ENCODE results near the gene CLEC16A.

Gene CLEC16A

GRCh38 chr16:11053916-11054460 lies 109.6 kb downstream of the CLEC16A start:
- DNase-seq (ENCODE audit: insufficient read length, low spot score) (no peak), FAIRE-seq (no peak)

GRCh38 chr16:11056090-11056992 lies 112.0 kb downstream of the CLEC16A start:
- no peak for FAIRE-seq
- DNase-seq (ENCODE audit: insufficient read length, low spot score) = no peak

GRCh38 chr16:11056993-11057649 lies 112.8 kb downstream of the CLEC16A start:
- FAIRE-seq = no peak
- no peak for DNase-seq (ENCODE audit: insufficient read length, low spot score)

GRCh38 chr16:11057711-11058345 lies 113.5 kb downstream of the CLEC16A start:
- DNase-seq (ENCODE audit: insufficient read length, low spot score) (no peak), FAIRE-seq (no peak)

GRCh38 chr16:11058832-11059231 lies 114.5 kb downstream of the CLEC16A start:
- FAIRE-seq (no peak), DNase-seq (ENCODE audit: insufficient read length, low spot score) (no peak)

GRCh38 chr16:11059588-11059987 lies 115.2 kb downstream of the CLEC16A start:
- FAIRE-seq = no peak

GRCh38 chr16:11060364-11060763 lies 116.0 kb downstream of the CLEC16A start:
- no peak for FAIRE-seq
- DNase-seq (ENCODE audit: insufficient read length, low spot score) = no peak

More at GRCh38 chr16:11059588-11059987, 115.2 kb downstream of the CLEC16A start:
- DNase-seq (ENCODE audit: insufficient read length, low spot score) = no peak

- FAIRE-seq (peak; percentile 9), DNase-seq (ENCODE audit: insufficient read length, low spot score) (no peak)
Observed at GRCh38 chr16:11060842-11061241, 116.5 kb downstream of the CLEC16A start.

GRCh38 chr16:11061629-11062270 lies 117.4 kb downstream of the CLEC16A start:
- DNase-seq (ENCODE audit: insufficient read length, low spot score) (no peak), FAIRE-seq (no peak)

GRCh38 chr16:11063448-11064201 lies 119.3 kb downstream of the CLEC16A start:
- no peak for FAIRE-seq
- DNase-seq (ENCODE audit: insufficient read length, low spot score) = no peak

GRCh38 chr16:11064202-11064540 lies 119.8 kb downstream of the CLEC16A start:
- FAIRE-seq (no peak), DNase-seq (ENCODE audit: insufficient read length, low spot score) (no peak)

GRCh38 chr16:11064851-11065250 lies 120.5 kb downstream of the CLEC16A start:
- no peak for DNase-seq (ENCODE audit: insufficient read length, low spot score)
- FAIRE-seq = no peak

- FAIRE-seq = no peak
- DNase-seq (ENCODE audit: insufficient read length, low spot score) = no peak
Observed at GRCh38 chr16:11066261-11066870, 122.0 kb downstream of the CLEC16A start.

- no peak for DNase-seq (ENCODE audit: insufficient read length, low spot score)
- no peak for FAIRE-seq
Observed at GRCh38 chr16:11067266-11067665, 122.9 kb downstream of the CLEC16A start.

- DNase-seq (ENCODE audit: insufficient read length, low spot score) (no peak), FAIRE-seq (no peak)
Observed at GRCh38 chr16:11067697-11068141, 123.4 kb downstream of the CLEC16A start.

GRCh38 chr16:11071829-11072228 lies 127.5 kb downstream of the CLEC16A start:
- no peak for DNase-seq (ENCODE audit: insufficient read length, low spot score)

GRCh38 chr16:11072420-11073153 lies 128.2 kb downstream of the CLEC16A start:
- no peak for DNase-seq (ENCODE audit: insufficient read length, low spot score)
- FAIRE-seq = no peak

More at GRCh38 chr16:11071829-11072228, 127.5 kb downstream of the CLEC16A start:
- FAIRE-seq = no peak

- DNase-seq (ENCODE audit: insufficient read length, low spot score) (no peak), FAIRE-seq (no peak)
Observed at GRCh38 chr16:11073407-11073999, 129.1 kb downstream of the CLEC16A start.
